Measurements from ENCODE around the gene APCDD1.
A peak's percentile ranks its signal among the peaks of the same experiment; 100 is the strongest.

APCDD1 gene

GRCh38 chr18:10453806-10454680, at the start of gene APCDD1:
Gene APCDD1 (plus strand): TSS chr18:10454635. CDS start chr18:10454982, 347 bp downstream.
- peak; percentile 42 for DNase-seq

GRCh38 chr18:10405014-10405493, 49.4 kb upstream of the APCDD1 start:
- DNase-seq, result no peak

- DNase-seq, result no peak
Observed at GRCh38 chr18:10405816-10406663, 48.4 kb upstream of the APCDD1 start.

GRCh38 chr18:10408131-10408530, 46.3 kb upstream of the APCDD1 start:
- no peak for DNase-seq

- DNase-seq, result no peak
Observed at GRCh38 chr18:10409041-10409440, 45.4 kb upstream of the APCDD1 start.

GRCh38 chr18:10410472-10411308, 43.7 kb upstream of the APCDD1 start:
- no peak for DNase-seq

- no peak for DNase-seq
Observed at GRCh38 chr18:10412933-10413332, 41.5 kb upstream of the APCDD1 start.

GRCh38 chr18:10413722-10414121, 40.7 kb upstream of the APCDD1 start:
- DNase-seq, result no peak

- no peak for DNase-seq
Observed at GRCh38 chr18:10414293-10414842, 40.1 kb upstream of the APCDD1 start.

GRCh38 chr18:10416065-10416464, 38.4 kb upstream of the APCDD1 start:
- DNase-seq, result no peak

- no peak for DNase-seq
Observed at GRCh38 chr18:10417191-10417590, 37.2 kb upstream of the APCDD1 start.

GRCh38 chr18:10417664-10418063, 36.8 kb upstream of the APCDD1 start:
- DNase-seq, result no peak

- no peak for DNase-seq
Observed at GRCh38 chr18:10418836-10419235, 35.6 kb upstream of the APCDD1 start.

GRCh38 chr18:10419420-10420103, 34.9 kb upstream of the APCDD1 start:
- DNase-seq, result no peak

GRCh38 chr18:10420561-10421352, 33.7 kb upstream of the APCDD1 start:
- DNase-seq, result no peak

GRCh38 chr18:10421859-10422258, 32.6 kb upstream of the APCDD1 start:
- DNase-seq, result no peak

GRCh38 chr18:10422731-10423130, 31.7 kb upstream of the APCDD1 start:
- no peak for DNase-seq

- no peak for DNase-seq
Observed at GRCh38 chr18:10424585-10425307, 29.7 kb upstream of the APCDD1 start.

- DNase-seq, result no peak
Observed at GRCh38 chr18:10430677-10431076, 23.8 kb upstream of the APCDD1 start.

GRCh38 chr18:10431680-10432079, 22.8 kb upstream of the APCDD1 start:
- DNase-seq, result no peak

All from NCI-H2171 (cell line).